NCI-H2171 treated with DMSO at 0.1 percent for 48 hours (cell line): ENCODE data around the gene CERKL.

Source experiments
- DNase-seq: peaks from one replicate; lab custom pipeline; 2025; lab: John Stamatoyannopoulos, UW

CERKL gene

DNA sequence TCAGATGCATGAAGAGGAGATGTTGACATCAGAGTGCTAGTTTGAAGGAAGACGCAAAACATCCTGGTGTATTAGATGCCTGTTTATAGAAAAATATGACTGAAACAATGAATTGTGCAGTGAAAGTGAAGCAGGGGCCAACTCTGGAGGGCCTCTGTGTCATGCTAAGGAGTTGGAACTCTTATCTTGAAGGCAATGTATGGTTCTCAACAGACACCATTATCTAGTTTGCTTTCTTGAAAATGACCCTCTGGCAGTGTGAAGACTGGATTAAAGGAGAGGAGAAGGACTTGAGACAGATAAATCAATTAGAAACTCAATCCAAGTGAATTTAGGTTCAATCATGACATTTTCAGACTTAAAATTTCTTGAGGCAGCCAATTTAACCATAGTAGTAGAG, 136.7 kb downstream of the CERKL start:
- no peak for DNase-seq

DNA sequence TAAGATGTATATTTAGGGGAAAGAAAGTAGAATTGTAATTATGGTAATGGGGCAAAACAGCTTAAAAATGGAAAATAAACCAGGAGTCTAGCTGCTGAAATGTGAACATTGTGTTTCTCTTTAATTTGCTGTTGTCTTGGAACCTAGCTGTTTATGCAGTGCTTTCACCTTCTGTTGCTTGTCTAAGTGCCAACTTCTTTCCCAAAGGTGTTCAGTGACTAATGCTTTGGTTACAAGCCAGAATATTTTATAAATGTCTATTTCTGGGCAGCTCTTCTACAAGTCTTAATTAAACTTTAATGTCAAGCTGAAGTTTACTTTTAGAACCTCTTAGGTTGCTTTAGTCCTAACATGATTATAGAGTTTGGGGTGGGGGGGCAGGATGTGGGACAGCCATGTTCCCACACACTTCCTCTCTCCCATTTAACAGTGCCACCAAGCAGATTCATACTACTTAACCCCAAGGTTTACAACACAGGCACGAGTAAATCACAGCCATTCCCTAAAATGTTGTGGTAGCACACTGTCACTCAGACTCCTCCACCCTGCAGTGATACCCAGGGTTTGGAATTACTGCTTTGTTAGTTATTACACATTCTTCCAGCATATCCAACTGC, 139.1 kb downstream of the CERKL start:
- peak; percentile 87 for DNase-seq

DNA sequence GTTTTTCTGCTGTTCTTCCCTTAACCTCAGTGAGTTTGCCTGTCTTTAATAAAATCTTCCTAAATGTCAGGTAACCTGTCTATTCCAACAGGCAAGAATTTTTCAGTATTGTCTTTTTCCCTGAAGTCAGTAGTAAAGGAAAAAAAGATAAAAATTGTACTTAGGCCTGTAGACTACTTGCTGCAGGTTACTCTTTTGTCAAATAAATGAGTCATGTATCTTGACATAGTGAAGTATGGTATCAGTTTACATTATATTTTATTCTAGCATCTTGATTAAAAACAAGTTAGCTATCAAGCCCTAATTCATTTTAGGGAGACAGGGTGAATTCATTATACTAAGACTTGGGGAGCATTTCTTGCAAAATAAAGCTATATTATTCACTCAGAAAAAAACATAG, 139.9 kb downstream of the CERKL start:
- DNase-seq: no peak

DNA sequence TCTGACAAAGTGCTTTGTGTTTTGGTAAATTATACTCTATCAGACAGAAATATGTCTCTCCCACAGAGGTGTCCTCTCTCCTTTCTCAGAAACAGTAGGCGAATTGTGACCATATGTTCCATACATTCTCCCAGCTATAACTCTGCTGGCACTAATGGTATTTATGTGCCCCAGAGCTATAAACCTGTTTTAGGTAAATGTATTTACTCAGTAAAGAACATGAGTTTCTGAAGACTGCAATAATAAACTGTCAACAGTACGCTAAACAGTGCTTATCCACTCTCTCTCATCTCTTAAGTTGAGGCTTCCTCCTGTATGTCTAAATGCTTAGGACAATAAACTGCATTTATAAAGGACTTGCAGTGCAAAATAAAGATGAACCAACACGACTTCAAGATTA, 141.2 kb downstream of the CERKL start:
- no peak for DNase-seq

DNA sequence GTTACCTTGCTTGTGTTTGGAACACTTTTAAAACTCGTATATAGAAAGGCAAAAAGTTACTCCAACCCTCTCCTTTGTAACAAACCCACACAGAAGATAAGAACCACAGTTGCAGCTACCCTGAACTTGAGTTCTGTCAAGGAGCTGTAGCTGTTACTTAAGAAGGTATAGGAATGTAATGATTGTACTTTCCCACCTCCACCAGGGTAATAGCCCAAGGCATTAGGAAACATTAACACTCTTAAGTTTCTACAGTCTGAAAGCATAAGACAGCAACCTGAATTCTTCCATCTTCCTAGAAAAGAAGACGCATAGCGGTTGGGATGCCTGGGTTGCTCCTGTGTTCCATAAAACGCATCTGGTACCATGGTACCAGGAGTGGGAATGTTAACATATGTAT, 156.7 kb downstream of the CERKL start:
- no peak for DNase-seq

DNA sequence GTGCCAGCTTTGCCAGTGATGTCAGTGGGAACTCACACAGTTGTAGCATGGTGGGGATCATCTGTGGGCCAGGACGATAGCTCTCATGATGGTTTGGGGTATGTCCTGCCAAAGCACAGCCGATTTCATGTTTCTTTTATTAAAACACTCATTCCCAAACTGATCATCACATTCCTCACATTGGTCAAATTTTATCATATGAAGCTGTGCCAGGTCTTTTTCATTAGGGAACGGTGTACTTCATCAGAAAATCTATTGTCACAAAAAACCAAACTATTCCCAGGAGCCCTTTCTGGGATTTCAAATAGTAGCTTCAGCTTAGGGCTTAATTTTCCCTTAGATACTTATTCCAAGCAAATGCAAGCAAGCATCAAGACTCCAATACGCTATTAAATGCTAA, 157.7 kb downstream of the CERKL start:
- no peak for DNase-seq
